ENCODE measurements around the gene RALGPS2.

- no peak for TF ChIP-seq CTCF (IDR thresholded peaks at IDR 0.05; ENCODE audit: low read depth, low read length)
- TF ChIP-seq POLR2A (IDR thresholded peaks at IDR 0.05; ENCODE audit: extremely low read depth, insufficient read length) = no peak
- TF ChIP-seq MYC (IDR thresholded peaks at IDR 0.05; ENCODE audit: low read depth, low read length) = no peak
- no peak for TF ChIP-seq MAX (IDR thresholded peaks at IDR 0.05; ENCODE audit: low read depth, low read length)
Measured at GRCh38 chr1:178689769-178690168, 35.3 kb upstream of the RALGPS2 start.

All from NB4 (cell line).